ENCODE results near the gene RTCA.

- TF ChIP-seq HDGF (IDR thresholded peaks at IDR 0.05; ENCODE audit: borderline replicate concordance) (no peak), FOXM1 (IDR thresholded peaks at IDR 0.05; ENCODE audit: borderline replicate concordance) (no peak), CTBP1 (IDR thresholded peaks at IDR 0.05; ENCODE audit: borderline replicate concordance) (no peak), BHLHE40 (IDR thresholded peaks at IDR 0.05; ENCODE audit: borderline replicate concordance) (no peak), ZNF384 (IDR thresholded peaks at IDR 0.05) (no peak), SP1 (IDR thresholded peaks at IDR 0.05) (no peak), FOXA1 (IDR thresholded peaks at IDR 0.05) (no peak), ARNT (IDR thresholded peaks at IDR 0.05) (no peak), FOXK2 (IDR thresholded peaks at IDR 0.05) (no peak)
These were observed 13.4 kb downstream of the RTCA start for GRCh38 chr1:100279358-100279923.

Data from HEK293T (cell line).